ENCODE measurements around the gene CLSTN3. TPM values are rescaled to one million over a fixed set of nuclear protein-coding genes. Genes with fewer than 3 reads are reported as not detected.

Gene CLSTN3
- polyA plus RNA-seq, 1 of the 3 experiments (the other 2 are of a cell fraction), result 12.7 TPM

DNA sequence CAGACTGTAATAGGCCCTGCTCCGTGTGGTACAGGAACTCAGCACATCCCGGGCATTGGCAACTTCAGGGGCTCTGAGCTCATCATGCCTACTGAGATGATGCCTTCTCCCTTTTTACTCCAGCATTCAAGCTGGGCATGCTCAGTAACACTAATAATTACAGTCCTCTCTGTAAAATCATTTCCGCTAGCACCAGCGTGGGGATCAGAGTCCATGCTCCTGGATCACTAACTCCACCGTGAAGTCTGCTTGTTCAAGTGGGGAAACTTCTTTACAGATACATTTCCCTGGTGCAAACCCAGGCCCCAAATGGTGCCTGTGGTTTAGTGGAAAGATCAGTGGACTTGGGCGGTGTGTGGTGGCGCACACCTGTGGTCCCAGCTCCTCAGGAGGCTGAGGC, 16.7 kb downstream of the CLSTN3 start:
- Histone ChIP-seq H3K27me3 (ENCODE audit: insufficient read depth) (no peaks in the 10 kb centered on the region), H3K4me2 (no peak overlapping the region), H3K36me3 (replicated peaks in 1 of 2; ENCODE audit: control insufficient read depth in 1 of 2, insufficient read depth in 2 of 2, low read length in 1 of 2) (peaks cover 0 to 10% of the 10 kb centered on the region in 2 experiments), H3K4me3 (ENCODE audit: low read depth in 2 of 2, low read length in 1 of 2) (no peak overlapping the region), H3K9me3 (no peaks in the 10 kb centered on the region), H3K79me2 (ENCODE audit: insufficient read depth) (no peaks in the 10 kb centered on the region), H3K9ac (no peak overlapping the region), H2AFZ (ENCODE audit: low read depth) (no peak overlapping the region), H3K4me1 (ENCODE audit: control insufficient read depth in 1 of 2, insufficient read depth in 2 of 2, low read depth in 1 of 2, low read length in 1 of 2) (no peaks in the 10 kb centered on the region), H3K27ac (ENCODE audit: low read depth in 2 of 2, low read length in 1 of 2) (no peak overlapping the region), H3K9me2 (no peaks in the 10 kb centered on the region), H4K20me1 (ENCODE audit: insufficient read depth) (no peaks in the 10 kb centered on the region), H3F3A (replicated peaks; ENCODE audit: insufficient read depth) (no peaks in the 10 kb centered on the region)
- TF ChIP-seq SIN3A (IDR thresholded peaks at IDR 0.05; ENCODE audit: borderline replicate concordance, low read depth, low read length) (no peak), TEAD4 (IDR thresholded peaks at IDR 0.05; ENCODE audit: borderline replicate concordance, insufficient read depth) (no peak), EP300 (IDR thresholded peaks at IDR 0.05; ENCODE audit: borderline replicate concordance in 1 of 2, low read depth in 1 of 2, low read length in 1 of 2) (no peak), CHD2 (IDR thresholded peaks at IDR 0.05; ENCODE audit: low read length, partially characterized antibody) (no peak), MEF2A (IDR thresholded peaks at IDR 0.05; ENCODE audit: borderline replicate concordance, low read depth) (no peak)
- TF ChIP-seq, protein P1, sequence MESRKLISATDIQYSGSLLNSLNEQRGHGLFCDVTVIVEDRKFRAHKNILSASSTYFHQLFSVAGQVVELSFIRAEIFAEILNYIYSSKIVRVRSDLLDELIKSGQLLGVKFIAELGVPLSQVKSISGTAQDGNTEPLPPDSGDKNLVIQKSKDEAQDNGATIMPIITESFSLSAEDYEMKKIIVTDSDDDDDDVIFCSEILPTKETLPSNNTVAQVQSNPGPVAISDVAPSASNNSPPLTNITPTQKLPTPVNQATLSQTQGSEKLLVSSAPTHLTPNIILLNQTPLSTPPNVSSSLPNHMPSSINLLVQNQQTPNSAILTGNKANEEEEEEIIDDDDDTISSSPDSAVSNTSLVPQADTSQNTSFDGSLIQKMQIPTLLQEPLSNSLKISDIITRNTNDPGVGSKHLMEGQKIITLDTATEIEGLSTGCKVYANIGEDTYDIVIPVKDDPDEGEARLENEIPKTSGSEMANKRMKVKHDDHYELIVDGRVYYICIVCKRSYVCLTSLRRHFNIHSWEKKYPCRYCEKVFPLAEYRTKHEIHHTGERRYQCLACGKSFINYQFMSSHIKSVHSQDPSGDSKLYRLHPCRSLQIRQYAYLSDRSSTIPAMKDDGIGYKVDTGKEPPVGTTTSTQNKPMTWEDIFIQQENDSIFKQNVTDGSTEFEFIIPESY (IDR thresholded peaks at IDR 0.05; ENCODE audit: borderline replicate concordance, low read depth), result no peak
- TF ChIP-seq, protein P2, sequence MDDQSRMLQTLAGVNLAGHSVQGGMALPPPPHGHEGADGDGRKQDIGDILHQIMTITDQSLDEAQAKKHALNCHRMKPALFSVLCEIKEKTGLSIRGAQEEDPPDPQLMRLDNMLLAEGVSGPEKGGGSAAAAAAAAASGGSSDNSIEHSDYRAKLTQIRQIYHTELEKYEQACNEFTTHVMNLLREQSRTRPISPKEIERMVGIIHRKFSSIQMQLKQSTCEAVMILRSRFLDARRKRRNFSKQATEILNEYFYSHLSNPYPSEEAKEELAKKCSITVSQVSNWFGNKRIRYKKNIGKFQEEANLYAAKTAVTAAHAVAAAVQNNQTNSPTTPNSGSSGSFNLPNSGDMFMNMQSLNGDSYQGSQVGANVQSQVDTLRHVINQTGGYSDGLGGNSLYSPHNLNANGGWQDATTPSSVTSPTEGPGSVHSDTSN (IDR thresholded peaks at IDR 0.05), result no peak
- CTCF ChIA-PET, result interaction anchor here (1.5 to 3.9 kb wide), 5 partner anchors 8 to 203 kb away, joined by 3 to 49 read pairs (median 17); partner anchors contain the start of genes C12orf57 and RNU7-1
- 96% methylated on average over 5 of the region's 7 CpGs for WGBS (ENCODE audit: low lambda C conversion rate)
- no peak for DNase-seq
- POLR2A ChIA-PET, result interaction anchor here (0.6 kb wide), 1 partner anchor 8 kb away, joined by 4 read pairs; no protein-coding TSS in a partner anchor

DNA sequence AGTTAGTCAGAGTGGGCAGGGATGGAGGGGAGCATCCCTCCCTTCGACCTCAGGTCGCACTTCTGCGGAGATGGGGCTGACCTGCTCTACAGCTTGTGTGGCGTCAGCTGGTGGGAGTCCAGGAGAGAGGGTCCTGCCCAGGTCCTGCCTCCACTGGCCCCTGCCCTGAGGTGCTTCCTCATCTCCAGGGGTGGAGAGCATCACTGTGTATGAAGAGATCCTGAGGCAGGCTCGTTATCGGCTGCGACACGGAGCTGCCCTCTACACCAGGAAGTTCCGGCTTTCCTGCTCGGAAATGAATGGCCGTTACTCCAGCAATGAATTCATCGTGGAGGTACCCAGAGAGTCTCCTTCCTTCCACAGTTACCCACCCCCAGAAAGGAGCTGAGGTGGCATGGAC, 20.2 kb downstream of the CLSTN3 start:
- H3K36me3 ChIP-seq (replicated peaks in 1 of 2; ENCODE audit: control insufficient read depth in 1 of 2, insufficient read depth in 2 of 2, low read length in 1 of 2), result peaks cover 0 to 10% of the 10 kb centered on the region in 2 experiments
- H3K9me3 ChIP-seq, result no peaks in the 10 kb centered on the region
- no peak for DNase-seq
- H3K4me3 ChIP-seq (ENCODE audit: low read depth in 2 of 2, low read length in 1 of 2), result no peak overlapping the region
- WGBS (ENCODE audit: low lambda C conversion rate), result 93% methylated on average over 12 of the region's 12 CpGs
- H4K20me1 ChIP-seq (ENCODE audit: insufficient read depth), result no peaks in the 10 kb centered on the region
- no peak overlapping the region for H3K4me2 ChIP-seq
- H2AFZ ChIP-seq (ENCODE audit: low read depth), result no peak overlapping the region
- ChIA-PET POLR2A (no interaction called here), CTCF (interaction anchor here (1.2 to 2.0 kb wide), 3 partner anchors 12 to 41 kb away, joined by 3 to 8 read pairs (median 5); partner anchors contain the start of gene C1RL)
- peaks cover 0 to 14% of the 10 kb centered on the region in 2 experiments; a peak in 2 of 4 replicates for H3K4me1 ChIP-seq (ENCODE audit: control insufficient read depth in 1 of 2, insufficient read depth in 2 of 2, low read depth in 1 of 2, low read length in 1 of 2)
- H3K27me3 ChIP-seq (ENCODE audit: insufficient read depth), result no peaks in the 10 kb centered on the region
- no peak overlapping the region for H3K9ac ChIP-seq
- no peak overlapping the region for H3K27ac ChIP-seq (ENCODE audit: low read depth in 2 of 2, low read length in 1 of 2)
- H3K79me2 ChIP-seq (ENCODE audit: insufficient read depth), result no peaks in the 10 kb centered on the region
- no peaks in the 10 kb centered on the region for H3F3A ChIP-seq (replicated peaks; ENCODE audit: insufficient read depth)
- H3K9me2 ChIP-seq, result no peaks in the 10 kb centered on the region
- TF ChIP-seq POLR2AphosphoS5 (IDR thresholded peaks at IDR 0.05; ENCODE audit: low read depth, low read length) (no peak), CHD2 (IDR thresholded peaks at IDR 0.05; ENCODE audit: low read length, partially characterized antibody) (no peak), YY1 (IDR thresholded peaks at IDR 0.05; ENCODE audit: low read depth) (no peak), SMC3 (IDR thresholded peaks at IDR 0.05; ENCODE audit: low read depth, low read length) (no peak), TCF12 (IDR thresholded peaks at IDR 0.05) (no peak), RXRA (IDR thresholded peaks at IDR 0.05; ENCODE audit: borderline replicate concordance, low read depth) (no peak), EP300 (IDR thresholded peaks at IDR 0.05; ENCODE audit: borderline replicate concordance in 1 of 2, low read depth in 1 of 2, low read length in 1 of 2) (no peak), RFX5 (IDR thresholded peaks at IDR 0.05; ENCODE audit: low read length) (no peak)
- TF ChIP-seq, protein P3, sequence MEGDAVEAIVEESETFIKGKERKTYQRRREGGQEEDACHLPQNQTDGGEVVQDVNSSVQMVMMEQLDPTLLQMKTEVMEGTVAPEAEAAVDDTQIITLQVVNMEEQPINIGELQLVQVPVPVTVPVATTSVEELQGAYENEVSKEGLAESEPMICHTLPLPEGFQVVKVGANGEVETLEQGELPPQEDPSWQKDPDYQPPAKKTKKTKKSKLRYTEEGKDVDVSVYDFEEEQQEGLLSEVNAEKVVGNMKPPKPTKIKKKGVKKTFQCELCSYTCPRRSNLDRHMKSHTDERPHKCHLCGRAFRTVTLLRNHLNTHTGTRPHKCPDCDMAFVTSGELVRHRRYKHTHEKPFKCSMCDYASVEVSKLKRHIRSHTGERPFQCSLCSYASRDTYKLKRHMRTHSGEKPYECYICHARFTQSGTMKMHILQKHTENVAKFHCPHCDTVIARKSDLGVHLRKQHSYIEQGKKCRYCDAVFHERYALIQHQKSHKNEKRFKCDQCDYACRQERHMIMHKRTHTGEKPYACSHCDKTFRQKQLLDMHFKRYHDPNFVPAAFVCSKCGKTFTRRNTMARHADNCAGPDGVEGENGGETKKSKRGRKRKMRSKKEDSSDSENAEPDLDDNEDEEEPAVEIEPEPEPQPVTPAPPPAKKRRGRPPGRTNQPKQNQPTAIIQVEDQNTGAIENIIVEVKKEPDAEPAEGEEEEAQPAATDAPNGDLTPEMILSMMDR (IDR thresholded peaks at IDR 0.05), result no peak
- TF ChIP-seq, protein P4, sequence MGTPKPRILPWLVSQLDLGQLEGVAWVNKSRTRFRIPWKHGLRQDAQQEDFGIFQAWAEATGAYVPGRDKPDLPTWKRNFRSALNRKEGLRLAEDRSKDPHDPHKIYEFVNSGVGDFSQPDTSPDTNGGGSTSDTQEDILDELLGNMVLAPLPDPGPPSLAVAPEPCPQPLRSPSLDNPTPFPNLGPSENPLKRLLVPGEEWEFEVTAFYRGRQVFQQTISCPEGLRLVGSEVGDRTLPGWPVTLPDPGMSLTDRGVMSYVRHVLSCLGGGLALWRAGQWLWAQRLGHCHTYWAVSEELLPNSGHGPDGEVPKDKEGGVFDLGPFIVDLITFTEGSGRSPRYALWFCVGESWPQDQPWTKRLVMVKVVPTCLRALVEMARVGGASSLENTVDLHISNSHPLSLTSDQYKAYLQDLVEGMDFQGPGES (IDR thresholded peaks at IDR 0.05; ENCODE audit: low read depth, low read length), result no peak
- TF ChIP-seq, protein P2 (IDR thresholded peaks at IDR 0.05), result no peak
- TF ChIP-seq, protein P5, sequence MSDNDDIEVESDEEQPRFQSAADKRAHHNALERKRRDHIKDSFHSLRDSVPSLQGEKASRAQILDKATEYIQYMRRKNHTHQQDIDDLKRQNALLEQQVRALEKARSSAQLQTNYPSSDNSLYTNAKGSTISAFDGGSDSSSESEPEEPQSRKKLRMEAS (IDR thresholded peaks at IDR 0.05; ENCODE audit: low read depth), result no peak
- TF ChIP-seq, protein P6, sequence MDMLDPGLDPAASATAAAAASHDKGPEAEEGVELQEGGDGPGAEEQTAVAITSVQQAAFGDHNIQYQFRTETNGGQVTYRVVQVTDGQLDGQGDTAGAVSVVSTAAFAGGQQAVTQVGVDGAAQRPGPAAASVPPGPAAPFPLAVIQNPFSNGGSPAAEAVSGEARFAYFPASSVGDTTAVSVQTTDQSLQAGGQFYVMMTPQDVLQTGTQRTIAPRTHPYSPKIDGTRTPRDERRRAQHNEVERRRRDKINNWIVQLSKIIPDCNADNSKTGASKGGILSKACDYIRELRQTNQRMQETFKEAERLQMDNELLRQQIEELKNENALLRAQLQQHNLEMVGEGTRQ (IDR thresholded peaks at IDR 0.05; ENCODE audit: borderline replicate concordance, low read depth, low read length), result no peak

All from SK-N-SH (cell line).